Fibroblast of peridontal ligament (primary cell): ENCODE results near the gene CEBPE.

Experiments used
- DNase-seq: peaks from one replicate; pipeline ENCODE4 v3.0.0-alpha.2; 2010; ENCODE audit errors: extremely low read depth

CEBPE gene

DNA sequence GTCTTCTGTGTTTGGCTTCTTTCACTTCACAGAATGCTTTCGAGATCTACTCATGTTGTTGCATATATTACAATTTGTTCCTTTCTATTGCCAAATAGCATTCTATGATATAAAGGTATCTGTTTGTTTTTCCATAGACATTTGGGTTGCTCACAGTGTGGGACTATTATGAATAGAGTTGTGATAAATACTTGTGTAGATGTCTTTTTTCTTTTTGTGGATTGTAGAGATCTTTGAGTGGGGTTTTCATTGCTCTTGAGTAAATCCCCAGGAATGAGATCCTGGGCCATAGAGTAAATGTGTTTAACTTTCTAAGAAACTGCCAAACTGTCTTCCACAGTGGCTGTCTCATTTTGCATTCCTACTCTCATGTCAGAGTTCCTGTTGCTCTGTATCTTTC, 24.9 kb upstream of the CEBPE start:
- no peak for DNase-seq

DNA sequence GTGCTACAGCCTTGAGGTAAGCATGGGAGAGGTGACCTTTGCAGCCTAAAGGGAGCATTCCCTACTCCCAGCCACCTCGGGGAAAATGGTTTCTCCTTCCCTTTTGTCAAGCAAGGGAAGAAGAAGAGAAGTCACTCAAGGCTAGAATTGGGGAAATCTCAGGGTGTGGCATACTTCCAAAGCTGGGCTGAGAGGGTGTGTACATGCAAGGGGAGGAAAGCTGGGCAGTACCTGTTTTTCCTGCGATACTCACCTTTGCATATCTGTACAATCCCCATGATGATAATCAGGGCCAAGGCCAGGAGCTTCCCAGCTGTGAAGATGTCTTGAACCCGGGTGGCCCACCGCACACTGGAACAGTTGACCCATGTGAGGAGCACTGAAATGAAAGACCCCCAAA, 23.8 kb upstream of the CEBPE start:
- no peak for DNase-seq

DNA sequence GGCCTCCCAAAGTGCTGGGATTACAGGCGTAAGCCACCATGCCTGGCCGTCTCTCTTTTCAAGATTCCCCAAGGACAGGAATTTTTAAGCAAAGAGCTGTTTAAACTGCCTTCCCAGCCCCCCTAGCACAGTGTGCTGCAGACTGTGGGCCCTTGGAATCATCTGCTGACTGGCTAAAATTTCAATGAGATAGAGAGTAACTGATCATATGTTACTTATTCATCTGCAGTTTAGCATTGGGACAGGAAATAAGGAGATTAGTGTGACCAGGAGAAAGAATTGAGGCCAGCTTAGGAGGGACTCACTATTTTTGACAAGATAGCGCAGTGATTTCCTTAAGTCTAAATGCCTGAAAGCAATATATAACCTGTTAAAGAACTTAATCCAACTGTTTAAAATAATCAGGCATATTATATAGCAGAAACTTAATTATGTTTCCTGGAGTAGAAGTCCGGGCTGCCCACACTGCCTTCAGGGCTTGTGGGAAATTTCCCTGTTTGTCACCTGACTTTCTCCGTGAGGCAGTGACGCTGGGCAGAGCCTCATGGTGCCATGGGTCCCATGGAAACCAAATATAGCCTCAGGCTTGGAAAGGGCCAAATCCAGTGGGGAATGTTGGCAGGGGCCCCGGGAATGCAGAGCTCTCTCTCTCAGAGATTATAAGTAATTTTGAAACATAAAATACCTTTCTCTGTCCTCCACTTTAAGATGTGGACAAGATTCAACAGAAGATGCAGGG, 22.8 kb upstream of the CEBPE start:
- DNase-seq: peak; percentile 80

DNA sequence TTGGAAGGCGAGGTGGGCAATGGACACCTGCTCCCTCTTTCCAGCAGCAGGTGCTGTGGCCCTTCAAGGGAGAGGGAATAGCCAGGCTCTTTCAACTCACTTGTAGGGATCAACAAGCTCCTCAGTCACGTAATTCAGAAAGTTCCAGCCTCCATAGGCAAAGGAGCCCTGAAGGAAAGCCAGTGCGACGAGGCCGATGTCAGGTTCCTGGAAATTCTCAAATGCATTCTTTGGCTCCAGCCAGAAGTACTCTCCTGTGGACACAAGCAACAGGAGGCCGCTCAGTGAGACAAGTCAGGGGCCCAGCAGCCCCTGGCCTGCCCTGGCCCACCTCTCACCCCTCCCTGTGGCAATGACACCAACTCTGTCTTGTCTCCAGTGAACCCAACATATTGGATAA, 21.3 kb upstream of the CEBPE start:
- DNase-seq: no peak

DNA sequence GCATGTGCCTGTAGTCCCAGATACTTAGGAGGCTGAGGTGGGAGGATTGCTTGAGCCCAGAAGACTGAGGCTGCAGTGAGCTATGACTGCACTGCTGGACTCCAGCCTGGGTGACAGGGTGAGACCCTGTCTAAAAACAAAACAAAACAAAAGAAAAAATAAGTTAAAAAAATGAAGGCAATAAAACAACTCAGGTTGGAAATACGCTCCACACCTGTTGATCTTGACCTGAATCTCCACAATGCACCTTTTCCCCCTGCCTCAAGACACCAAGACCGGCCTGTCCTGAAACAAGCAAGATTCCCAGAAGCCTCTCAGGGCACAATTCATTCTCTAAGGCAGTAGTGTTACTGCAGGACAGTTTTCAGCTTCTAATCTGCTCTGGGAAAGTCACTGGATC, 20.8 kb upstream of the CEBPE start:
- DNase-seq: no peak

DNA sequence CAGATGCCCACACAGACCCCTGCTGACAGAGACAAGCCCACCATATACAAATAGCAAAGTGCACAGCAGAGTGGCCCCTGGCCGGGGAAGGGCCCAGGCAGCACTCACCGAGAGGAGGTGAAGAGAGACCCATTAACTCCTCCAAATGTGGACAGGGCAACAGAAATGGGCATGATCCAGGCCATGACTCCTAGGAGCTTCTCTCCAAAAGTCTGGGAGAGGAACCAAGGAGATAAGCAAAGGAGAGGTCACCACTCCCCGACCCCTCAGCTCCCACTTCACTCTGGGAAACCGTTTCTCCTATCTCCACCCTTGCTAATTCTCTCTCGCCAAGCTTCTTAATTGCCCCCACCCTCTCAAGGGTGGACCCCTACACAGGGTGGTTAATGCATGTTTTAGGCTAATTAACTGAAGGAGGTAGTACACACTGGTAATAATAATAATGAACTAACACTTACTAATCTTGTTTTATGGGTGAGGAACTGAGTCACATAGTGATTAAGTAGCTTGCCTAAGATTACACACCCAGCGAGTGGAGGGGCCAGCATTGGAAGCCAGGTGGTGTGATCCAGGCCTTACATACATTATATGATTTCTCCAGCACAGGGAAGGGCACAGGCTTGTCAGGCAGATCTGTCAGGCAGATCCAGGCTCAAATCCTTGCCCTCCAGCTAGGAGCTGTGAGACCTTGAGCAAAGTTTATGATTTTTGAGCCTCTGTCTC, 18.9 kb upstream of the CEBPE start:
- no peak for DNase-seq

DNA sequence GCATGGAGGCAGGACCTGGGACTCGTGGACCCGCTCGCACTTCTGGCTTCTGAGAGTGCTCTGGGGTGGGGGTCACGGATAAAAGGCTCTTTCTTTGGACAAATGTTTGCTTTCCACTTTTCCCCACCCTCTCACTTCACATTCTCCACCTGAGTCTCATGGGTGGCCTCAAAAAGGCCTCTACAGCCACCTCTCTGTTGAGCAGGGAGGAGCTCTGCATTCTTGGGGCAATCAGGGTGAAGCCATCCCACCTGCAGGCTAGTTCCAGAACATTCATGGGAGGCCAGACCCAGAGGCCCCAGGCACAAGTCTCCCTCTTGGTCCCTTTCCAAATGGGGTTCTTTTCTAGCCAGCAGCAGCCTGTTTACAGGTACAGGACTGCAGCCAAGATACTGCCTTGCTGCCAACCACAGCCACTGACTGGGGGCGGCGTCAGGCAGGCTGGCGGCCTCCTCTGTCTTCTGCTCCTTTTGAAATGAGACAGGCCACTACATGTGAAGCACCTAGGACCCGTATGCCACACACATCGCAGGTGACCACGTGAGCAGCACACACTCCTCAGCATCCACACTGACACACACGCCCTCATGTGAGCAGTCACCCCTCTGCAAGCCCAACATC, 18.2 kb upstream of the CEBPE start:
- DNase-seq: no peak

DNA sequence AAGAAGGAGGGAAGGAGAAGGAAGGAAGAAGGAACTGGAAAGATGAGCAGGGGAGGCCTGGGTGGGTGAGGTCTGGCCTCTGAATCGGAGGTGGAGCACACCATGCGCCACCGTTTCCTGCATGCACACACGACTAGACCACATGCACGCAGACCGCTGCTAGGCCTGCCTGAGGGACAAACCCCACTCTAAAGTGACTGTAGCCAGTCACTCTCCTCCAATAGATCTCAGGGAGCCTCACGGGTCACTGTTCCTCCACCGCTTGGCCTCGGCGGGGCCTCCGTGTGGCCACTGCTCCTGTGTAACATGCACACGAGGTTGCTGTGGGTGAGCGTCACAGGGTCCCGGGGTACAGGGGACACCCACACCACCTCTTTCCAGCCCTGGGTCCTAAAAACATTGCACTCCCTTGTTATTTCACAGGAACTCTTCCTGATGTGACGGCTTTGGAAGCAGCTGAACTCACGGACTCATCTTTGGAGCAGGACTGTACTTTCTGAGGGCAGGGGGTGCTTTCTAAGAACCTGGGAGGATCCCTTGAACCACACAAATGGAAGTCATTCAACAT, 17.6 kb upstream of the CEBPE start:
- no peak for DNase-seq

DNA sequence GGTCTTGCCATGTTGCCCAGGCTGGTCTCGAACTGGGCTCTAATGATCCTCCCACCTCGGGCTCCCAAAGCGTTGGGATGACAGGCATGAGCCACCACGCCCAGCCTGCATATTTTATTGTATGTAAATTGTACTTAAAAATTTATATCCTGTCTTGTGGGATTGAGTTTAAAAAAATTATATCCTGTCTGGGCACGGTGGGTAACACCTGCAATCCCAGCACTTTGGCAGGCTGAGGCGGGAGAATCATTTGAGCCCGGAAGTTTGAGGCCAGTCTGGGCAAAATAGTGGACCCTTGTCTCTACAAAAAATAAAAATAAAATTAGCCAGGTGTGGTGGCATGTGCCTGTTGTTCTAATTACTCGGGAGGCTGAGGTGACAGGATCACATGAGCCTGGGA, 13.9 kb upstream of the CEBPE start:
- no peak for DNase-seq

DNA sequence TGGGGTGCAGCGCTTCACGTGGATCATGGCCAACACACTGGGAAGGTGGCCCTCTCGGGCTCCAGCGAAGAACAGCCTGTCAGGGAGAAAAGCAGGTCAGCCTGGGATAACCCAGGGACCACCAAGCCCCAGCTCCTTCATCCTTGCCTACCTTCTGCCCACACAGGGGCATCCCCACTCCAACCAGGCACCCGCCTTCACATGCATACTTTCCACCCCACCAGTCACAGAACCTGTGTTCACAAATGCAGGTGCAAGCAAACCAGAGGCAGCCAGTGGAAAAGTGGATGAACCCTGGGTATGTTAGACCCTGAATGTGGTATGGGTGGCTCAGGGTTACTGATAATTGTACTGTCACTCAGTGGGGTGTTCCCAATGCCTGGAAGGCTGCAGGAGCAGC, 12.4 kb upstream of the CEBPE start:
- DNase-seq: no peak

DNA sequence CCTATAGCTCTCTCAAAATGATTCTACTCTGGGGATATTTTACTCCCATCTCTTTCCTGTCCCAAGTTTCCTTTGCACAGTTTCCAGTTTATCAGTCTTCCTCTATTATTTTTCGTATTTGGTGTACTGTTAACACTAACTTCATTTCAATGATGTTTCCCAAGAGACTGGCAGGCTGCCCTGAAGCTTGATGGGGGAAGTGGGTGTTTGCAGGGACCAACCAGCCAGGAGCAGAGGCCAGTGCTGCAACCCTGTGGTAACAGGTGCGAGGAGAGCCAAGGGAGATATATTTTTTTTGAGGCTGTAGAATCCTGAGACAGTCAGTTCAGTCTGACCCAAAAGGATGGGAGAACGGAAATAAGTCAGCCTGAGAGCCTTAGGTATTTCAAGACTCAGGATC, 11.8 kb upstream of the CEBPE start:
- DNase-seq: no peak

DNA sequence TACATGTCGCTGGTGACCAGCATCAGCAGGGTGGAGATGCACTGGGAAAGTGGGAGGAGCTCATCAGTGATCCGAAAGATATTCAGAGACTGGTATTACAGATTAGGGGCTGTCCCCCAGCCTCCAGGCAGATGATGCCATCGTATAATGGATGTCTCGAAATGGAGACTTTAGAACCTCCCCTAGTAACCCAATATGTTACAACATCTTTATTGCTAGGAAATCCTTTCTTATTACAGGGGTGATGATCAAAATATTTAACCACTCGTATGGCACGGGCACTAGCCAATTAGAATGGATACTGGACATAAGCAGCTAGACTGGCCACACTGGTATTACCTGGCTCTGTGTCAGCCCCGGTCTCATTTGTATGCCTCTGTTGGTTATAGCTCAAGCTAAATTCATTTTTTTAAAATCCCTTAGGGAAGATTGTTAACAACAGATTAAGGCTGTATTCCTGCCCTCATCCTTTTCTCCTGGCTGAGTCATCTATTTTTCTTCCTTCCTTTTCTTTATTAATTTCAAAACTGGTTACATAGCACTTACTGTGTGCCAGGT, 10.8 kb upstream of the CEBPE start:
- DNase-seq: no peak

DNA sequence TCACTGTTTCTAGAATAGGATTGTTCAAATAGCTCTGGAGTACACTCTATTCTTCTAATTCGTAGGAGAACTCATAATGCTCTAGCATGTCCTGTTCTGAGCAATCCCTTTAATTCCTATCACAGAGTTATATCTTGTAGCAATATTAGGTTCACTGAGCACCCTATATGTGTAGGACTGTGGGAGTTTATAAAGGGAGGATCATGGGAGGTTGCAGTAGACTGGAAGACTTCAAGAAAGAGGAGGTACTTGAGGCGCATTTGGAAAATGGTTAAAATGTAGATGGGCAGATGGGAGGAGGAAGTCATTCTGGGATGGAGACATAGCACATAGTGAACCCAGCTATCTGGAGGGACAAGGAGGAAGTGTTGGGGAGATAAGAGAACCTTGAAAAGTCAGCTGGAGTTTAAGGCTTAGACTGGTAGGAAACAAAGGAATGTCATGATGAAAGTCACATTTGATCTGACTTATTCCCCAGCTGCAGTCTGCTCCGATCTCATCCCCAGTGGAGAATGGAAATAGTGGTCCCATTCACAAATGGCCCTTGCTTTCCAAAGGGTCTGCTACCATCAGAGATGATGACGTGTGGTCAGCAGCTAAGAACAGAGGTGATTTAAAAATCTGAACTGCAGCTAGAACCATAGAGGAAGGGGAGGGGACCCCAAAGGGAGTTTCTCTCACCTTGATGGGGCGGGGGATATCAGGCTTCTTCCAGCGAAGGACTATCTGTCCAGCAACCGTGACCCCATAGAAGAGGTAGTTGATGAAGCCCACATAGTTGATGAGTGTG, 10.1 kb upstream of the CEBPE start:
- no peak for DNase-seq

DNA sequence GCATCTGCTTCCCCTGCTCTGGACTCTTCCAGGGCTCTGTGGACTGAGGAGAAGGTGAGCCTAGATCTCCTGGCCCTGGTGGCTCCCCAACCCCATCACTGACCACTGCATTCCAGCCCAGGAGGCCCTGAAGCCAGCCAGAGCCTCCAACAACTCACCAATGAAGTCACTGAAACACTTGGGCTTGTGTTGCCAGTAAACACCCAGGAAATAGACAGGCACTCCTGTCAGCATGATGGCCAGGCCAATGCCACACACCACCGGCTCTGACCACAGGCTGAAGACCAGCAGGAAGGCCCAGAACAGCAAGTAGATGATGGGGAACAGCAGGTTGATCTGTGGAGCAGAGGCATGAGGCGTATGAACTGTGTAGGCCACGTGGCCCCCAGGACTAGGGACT, 8.8 kb upstream of the CEBPE start:
- DNase-seq: no peak

DNA sequence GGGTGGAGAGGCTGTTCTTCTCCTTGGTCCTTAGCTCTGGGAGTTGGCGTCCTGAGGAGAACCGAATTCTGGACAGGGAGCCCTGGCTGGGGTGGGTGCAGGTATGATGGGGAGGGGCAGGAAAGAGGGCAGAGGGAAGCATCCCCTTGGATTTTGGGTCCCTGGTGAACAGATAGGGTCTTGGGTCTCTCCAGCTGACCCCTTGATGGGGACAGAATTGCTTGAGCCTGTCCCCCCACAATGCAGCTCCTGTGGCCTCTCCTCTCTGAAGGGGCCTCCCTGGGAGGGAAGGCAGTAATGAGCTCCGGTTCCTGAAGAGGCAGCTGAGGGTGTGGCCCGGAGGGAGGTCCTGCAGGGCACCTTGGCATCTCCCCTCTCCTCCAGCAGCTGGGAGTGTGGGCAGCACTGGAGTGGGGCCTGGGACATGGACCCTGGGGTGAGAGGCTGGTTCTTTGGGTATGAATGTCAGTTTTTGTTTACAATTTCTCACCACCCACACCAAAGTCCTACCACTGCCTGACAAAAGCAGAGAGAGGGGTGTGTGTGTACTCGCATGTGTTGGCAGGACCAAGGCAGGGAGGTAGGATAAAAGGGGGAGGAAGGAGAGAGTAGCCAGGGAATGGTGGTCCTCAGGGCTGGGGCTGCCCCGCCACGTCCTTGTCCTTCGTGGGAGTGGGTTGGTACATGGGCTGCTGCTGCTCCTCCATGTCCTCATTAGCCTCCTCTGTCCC, 7.7 kb upstream of the CEBPE start:
- no peak for DNase-seq

DNA sequence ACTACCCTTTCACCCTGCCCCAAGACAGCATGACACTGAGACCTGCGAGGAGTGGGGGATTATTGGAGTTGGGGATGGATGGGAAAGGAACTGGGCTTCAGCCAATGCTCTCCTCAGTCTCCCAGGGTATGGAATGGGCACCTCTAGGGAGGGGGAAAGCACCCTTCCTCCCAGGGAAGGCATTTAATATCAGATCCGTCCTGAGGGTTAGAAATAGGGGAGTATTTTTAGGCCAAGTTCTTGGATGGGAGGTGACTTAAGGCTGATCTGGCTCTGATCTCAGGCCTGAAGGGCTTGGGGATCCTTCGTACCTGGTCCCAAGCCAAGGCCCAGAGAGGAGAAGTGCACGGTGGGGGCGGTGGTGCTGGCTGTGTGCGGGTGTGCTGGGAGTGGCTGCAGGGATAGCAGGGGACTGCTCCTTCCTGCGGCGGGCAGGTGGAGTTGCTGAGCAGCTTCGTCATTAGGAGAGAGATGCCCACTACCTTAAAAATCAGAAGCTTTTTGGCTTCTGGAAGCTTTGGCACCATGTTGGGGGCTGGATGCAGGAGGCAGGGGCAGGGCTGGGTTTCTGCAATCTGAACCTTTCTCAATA, 7.0 kb upstream of the CEBPE start:
- DNase-seq: no peak

DNA sequence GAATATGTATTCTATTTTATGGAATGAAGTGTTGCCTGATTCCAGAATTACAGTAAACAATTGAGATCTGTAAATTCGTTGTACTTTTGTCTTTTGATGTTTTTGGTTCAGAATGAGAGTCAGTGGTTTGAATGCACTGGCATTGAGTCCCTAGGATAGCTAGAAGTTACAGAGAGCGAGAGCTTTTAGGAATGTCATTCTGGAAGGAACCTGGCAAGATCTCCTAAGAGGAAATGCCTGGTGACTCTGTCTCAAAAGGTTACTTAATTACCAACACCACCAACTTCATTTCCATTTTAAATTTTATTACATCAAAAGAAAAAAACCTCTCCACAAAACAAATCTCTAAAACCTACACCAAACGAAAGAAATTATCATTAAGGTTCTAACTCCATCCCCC, 6.0 kb upstream of the CEBPE start:
- no peak for DNase-seq

DNA sequence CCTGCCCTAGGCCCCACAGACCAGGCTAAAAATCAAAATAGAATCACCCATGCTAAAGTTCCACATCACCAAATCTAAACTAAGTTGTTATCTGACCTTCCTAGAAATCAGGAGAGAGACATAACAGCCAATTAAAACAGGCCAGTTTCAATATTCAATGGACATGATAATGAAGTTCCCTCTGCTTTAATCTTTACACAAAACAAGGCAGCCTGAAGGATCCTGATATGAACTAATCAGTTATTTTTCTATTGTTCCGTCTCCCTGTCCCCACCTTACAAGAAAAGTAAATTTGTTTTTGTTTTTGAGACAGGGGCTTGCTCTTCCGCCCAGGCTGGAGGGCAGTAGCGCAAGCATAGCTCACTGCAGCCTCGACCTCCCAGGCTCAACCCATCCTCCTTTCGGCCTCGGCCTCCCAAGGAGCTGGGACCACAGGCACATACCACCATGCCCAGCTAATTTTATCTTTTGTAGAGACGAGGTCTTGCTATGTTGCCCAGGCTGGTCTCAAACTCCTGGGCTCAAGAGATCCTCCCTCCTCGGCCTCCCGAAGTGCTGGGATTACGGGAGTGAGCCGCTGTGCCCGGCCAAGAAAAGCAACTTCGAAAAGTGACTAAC, 5.4 kb upstream of the CEBPE start:
- DNase-seq: no peak

DNA sequence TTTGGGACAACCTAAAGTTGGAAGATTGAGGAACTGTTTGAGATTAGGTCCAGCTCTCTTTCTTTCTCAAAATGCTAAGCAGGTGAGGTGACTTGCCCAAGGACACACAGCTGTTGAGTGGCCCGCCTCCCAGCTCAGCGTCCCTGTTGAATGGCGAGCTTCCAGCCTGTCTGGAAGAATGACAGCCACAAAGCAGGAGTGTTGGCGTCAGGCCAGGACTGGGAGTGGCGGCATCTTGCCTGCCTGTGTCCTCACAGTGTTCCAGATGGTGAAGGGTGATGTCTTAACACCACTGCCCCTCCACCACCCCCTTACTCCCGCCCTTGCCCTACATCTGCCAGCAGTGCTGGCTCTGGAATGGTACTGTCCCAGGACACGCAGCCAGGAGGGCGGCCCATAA, 4.4 kb upstream of the CEBPE start:
- no peak for DNase-seq

DNA sequence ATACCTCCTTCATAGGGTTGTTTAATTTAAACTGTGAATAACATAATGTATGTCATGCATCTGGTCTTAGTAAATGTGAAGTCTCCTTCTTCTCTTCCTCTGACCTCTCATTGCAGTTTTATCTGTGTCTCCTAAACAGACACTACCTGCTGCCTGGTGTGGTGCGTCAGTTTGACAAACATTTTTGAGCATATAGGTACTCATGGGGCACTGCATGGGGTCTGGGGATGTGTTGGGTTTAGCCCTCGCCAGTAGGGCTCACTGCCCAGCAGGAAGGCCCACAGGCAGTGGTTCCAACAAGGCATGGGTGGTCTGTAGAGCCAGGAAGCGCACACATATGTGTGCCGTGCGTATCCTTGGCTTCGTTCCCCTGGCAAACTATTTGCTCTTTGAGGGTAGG, 3.0 kb upstream of the CEBPE start:
- no peak for DNase-seq
